Activated naive CD8-positive, alpha-beta T cell treated with anti-CD3 and anti-CD28 coated beads, Interleukin-2, amount 50 U/mL, for 24 hours (primary cell): ENCODE data around the gene MILR1.
"Not testable (repeated sequence)": the region's sequence is repeated elsewhere in the genome, so short reads cannot be mapped to it uniquely, and the experiment has no call there.

ENCODE experiments used
- ATAC-seq: fragments of 150-1000 bp; cut with Tn5 transposase; one replicate; pipeline ENCODE4 v1.10.0; 2021
- DNase-seq: peaks from one replicate; pipeline ENCODE4 v3.0.0; 2021
- H3K27ac Mint-ChIP-seq: one replicate; pipeline ENCODE4 v1.8.0; 2021; ENCODE audit warnings: mild to moderate bottlenecking, mixed read lengths
- H3K27me3 Mint-ChIP-seq: one replicate; pipeline ENCODE4 v1.8.0; 2021; ENCODE audit warnings: mixed read lengths
- H3K36me3 Mint-ChIP-seq: one replicate; pipeline ENCODE4 v1.8.0; 2021; ENCODE audit warnings: low read depth, mixed read lengths
- H3K4me1 Mint-ChIP-seq: one replicate; pipeline ENCODE4 v1.8.0; 2021; ENCODE audit warnings: mixed read lengths
- H3K4me3 Mint-ChIP-seq: one replicate; pipeline ENCODE4 v1.8.0; 2021; ENCODE audit warnings: mild to moderate bottlenecking, moderate library complexity, mixed read lengths
- H3K9me3 Mint-ChIP-seq: one replicate; pipeline ENCODE4 v1.8.0; 2021; ENCODE audit warnings: mixed read lengths

MILR1 gene

DNA sequence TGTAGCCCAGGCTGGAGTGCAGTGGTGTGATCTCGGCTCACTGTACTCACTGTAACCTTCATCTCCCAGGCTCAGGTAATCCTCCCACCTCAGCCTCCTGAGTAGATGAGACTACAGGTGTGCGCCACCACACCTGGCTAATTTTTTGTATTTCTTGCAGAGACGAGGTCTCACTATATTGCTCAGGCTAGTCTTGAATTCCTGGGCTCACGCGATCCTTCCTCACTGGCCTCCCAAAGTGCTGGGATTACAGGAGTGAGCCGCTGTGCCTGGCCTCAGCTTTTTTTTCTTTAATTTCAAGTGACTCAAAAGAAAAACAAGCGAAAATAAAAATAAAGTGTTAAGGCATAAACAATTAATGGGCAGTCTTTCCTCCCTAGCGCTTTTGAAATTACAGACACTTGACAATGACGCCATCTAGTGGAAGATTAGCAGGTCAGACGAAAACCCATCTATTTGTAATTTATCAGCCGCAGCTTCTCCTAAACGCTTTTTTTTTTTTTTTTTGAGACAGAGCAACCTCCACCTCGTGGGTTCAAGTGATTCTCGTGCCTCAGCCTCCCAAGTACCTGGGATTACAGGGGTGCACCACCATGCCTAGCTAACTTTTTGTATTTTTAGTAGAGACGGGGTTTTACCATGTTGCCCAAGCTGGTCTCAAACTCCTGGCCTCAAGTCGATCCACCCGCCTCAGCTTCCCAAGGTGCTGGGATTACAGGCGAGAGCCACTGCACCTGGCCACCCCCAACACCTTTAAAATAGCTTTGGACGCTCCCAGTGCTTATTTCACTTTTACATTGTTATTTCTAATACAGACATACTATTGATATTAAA, 30.2 kb upstream of the MILR1 start:
- Mint-ChIP-seq H3K27me3 (no peaks in the 10 kb centered on the region), H3K4me1 (peaks cover under 1% of the 10 kb centered on the region), H3K9me3 (no peaks in the 10 kb centered on the region), H3K4me3 (no peak overlapping the region), H3K27ac (no peak overlapping the region), H3K36me3 (no peaks in the 10 kb centered on the region)
- no peak for DNase-seq
- no peak for ATAC-seq

DNA sequence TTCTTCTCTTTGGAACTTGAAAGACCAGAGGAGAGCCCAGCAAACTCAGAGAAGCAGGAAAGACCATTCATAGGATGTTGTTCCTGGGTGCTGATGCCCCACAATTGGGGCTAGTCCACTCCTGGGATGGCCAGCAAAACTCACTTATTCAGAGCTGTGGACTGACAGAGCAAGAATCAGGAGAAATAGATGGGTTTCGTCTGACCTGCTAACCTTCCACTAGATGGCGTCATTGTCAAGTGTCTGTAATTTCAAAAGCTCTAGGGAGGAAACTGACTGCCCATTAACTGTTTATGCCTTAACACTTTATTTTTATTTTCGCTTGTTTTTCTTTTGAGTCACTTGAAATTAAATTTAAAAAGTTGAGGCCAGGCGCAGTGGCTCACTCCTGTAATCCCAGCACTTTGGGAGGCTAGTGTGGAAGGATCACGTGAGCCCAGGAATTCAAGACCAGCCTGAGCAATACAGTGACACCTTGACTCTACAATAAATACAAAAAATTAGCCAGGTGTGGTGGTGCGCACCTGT, 28.7 kb upstream of the MILR1 start:
- DNase-seq (no peak), ATAC-seq (peak; percentile 75)
- H3K4me3 Mint-ChIP-seq = no peak overlapping the region
- no peaks in the 10 kb centered on the region for H3K27me3 Mint-ChIP-seq
- H3K9me3 Mint-ChIP-seq = no peaks in the 10 kb centered on the region
- H3K36me3 Mint-ChIP-seq = no peaks in the 10 kb centered on the region
- no peak overlapping the region for H3K27ac Mint-ChIP-seq
- H3K4me1 Mint-ChIP-seq = no peaks in the 10 kb centered on the region

- H3K4me1 Mint-ChIP-seq, ATAC-seq: not testable (repeated sequence)
These were observed 26.8 kb upstream of the MILR1 start for GRCh38 chr17:64422121-64422520.

GRCh38 chr17:64423881-64424280, 25.0 kb upstream of the MILR1 start:
- no peak for ATAC-seq
- H3K4me1 Mint-ChIP-seq = no peaks in the 10 kb centered on the region
- DNase-seq = no peak
- no peak overlapping the region for H3K27ac Mint-ChIP-seq
- no peaks in the 10 kb centered on the region for H3K9me3 Mint-ChIP-seq
- no peak overlapping the region for H3K4me3 Mint-ChIP-seq
- no peaks in the 10 kb centered on the region for H3K27me3 Mint-ChIP-seq
- H3K36me3 Mint-ChIP-seq = no peaks in the 10 kb centered on the region

More at GRCh38 chr17:64422121-64422520, 26.8 kb upstream of the MILR1 start:
- not testable (repeated sequence) for DNase-seq, H3K27me3 Mint-ChIP-seq, H3K9me3 Mint-ChIP-seq, H3K27ac Mint-ChIP-seq, H3K4me3 Mint-ChIP-seq, H3K36me3 Mint-ChIP-seq

DNA sequence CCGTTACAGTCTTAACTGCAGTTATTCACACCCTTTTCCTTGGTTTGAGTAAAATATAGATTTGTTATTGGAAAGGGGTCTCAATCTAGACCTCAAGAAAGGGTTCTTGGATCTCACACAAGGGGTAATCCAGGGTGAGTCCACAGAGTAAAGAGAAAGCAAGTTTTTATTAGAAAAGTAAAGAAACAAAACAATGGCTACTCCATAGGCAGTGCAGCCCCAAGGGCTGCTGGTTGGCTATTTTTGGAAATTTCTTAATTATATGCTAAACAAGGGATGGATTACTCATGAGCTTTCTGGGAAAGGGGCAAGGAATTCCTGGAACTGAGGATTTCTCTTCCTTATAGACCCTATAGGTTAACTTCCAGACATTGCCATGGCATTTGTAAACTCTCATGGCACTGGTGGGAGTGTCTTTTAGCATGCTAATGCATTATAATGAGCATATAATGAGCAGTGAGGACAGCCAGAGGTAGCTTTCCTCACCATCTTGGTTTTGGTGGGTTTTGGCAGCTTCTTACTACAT, 24.5 kb upstream of the MILR1 start:
- Mint-ChIP-seq H3K9me3 (no peaks in the 10 kb centered on the region), H3K4me3 (no peak overlapping the region), H3K4me1 (no peaks in the 10 kb centered on the region), H3K27ac (no peak overlapping the region), H3K27me3 (no peaks in the 10 kb centered on the region), H3K36me3 (no peaks in the 10 kb centered on the region)
- ATAC-seq (no peak), DNase-seq (no peak)

GRCh38 chr17:64425191-64425590, 23.7 kb upstream of the MILR1 start:
- no peaks in the 10 kb centered on the region for H3K9me3 Mint-ChIP-seq
- no peak for DNase-seq
- ATAC-seq = no peak
- H3K4me3 Mint-ChIP-seq = no peak overlapping the region
- H3K27me3 Mint-ChIP-seq = no peaks in the 10 kb centered on the region
- no peaks in the 10 kb centered on the region for H3K36me3 Mint-ChIP-seq
- H3K27ac Mint-ChIP-seq = no peak overlapping the region
- H3K4me1 Mint-ChIP-seq = no peaks in the 10 kb centered on the region

- no peaks in the 10 kb centered on the region for H3K9me3 Mint-ChIP-seq
- H3K4me1 Mint-ChIP-seq = no peaks in the 10 kb centered on the region
- no peaks in the 10 kb centered on the region for H3K36me3 Mint-ChIP-seq
- H3K27me3 Mint-ChIP-seq = no peaks in the 10 kb centered on the region
- no peak for DNase-seq
- no peak overlapping the region for H3K4me3 Mint-ChIP-seq
- no peak overlapping the region for H3K27ac Mint-ChIP-seq
- ATAC-seq = no peak
These were observed 22.3 kb upstream of the MILR1 start for GRCh38 chr17:64426596-64426995.

- H3K27me3 Mint-ChIP-seq = no peaks in the 10 kb centered on the region
These were observed 20.5 kb upstream of the MILR1 start for GRCh38 chr17:64428406-64428805.

GRCh38 chr17:64430036-64430435, 18.9 kb upstream of the MILR1 start:
- not testable (repeated sequence) for DNase-seq, H3K36me3 Mint-ChIP-seq, H3K4me1 Mint-ChIP-seq, H3K4me3 Mint-ChIP-seq, H3K27ac Mint-ChIP-seq, H3K27me3 Mint-ChIP-seq, H3K9me3 Mint-ChIP-seq, ATAC-seq

More at GRCh38 chr17:64428406-64428805, 20.5 kb upstream of the MILR1 start:
- DNase-seq = no peak
- H3K4me3 Mint-ChIP-seq = no peak overlapping the region
- no peaks in the 10 kb centered on the region for H3K9me3 Mint-ChIP-seq
- no peaks in the 10 kb centered on the region for H3K4me1 Mint-ChIP-seq
- no peak overlapping the region for H3K27ac Mint-ChIP-seq
- H3K36me3 Mint-ChIP-seq = no peaks in the 10 kb centered on the region
- ATAC-seq = no peak

DNA sequence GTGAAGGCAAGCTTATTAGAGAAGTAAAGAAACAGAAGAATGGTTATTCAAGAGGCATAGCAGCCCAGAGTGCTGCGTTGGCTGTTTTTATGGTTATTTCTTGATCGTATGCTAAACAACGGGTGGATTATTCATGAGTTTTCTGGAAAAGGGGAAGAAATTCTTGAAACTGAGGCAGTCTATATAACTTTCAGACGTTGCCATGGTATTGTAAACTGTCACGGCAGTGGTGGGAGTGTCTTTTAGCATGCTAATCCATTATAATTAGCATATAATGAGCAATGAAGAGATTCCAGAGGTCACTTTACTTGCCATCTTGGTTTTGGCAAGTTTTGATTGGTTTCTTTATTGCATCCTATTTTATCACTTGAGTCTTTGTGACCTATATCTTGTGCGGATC, 17.4 kb upstream of the MILR1 start:
- Mint-ChIP-seq H3K4me1 (no peaks in the 10 kb centered on the region), H3K9me3 (no peaks in the 10 kb centered on the region), H3K4me3 (no peak overlapping the region), H3K27me3 (no peaks in the 10 kb centered on the region), H3K36me3 (peaks cover 2% of the 10 kb centered on the region), H3K27ac (no peak overlapping the region)
- ATAC-seq (no peak), DNase-seq (no peak)

- no peak for DNase-seq
- H3K4me1 Mint-ChIP-seq = peaks cover 21% of the 10 kb centered on the region
- H3K36me3 Mint-ChIP-seq = peaks cover 22% of the 10 kb centered on the region
- ATAC-seq = no peak
- peaks cover 24% of the 10 kb centered on the region for H3K9me3 Mint-ChIP-seq
- no peaks in the 10 kb centered on the region for H3K27me3 Mint-ChIP-seq
- H3K4me3 Mint-ChIP-seq = no peak overlapping the region
- no peak overlapping the region for H3K27ac Mint-ChIP-seq
These were observed 10.9 kb upstream of the MILR1 start for GRCh38 chr17:64437944-64438525.

- not testable (repeated sequence) for H3K4me3 Mint-ChIP-seq, ATAC-seq, H3K27me3 Mint-ChIP-seq, DNase-seq, H3K27ac Mint-ChIP-seq
- Mint-ChIP-seq H3K9me3 (peaks cover 24% of the 10 kb centered on the region), H3K36me3 (peaks cover 20% of the 10 kb centered on the region), H3K4me1 (peaks cover 21% of the 10 kb centered on the region)
These were observed 9.4 kb upstream of the MILR1 start for GRCh38 chr17:64439521-64439920.

DNA sequence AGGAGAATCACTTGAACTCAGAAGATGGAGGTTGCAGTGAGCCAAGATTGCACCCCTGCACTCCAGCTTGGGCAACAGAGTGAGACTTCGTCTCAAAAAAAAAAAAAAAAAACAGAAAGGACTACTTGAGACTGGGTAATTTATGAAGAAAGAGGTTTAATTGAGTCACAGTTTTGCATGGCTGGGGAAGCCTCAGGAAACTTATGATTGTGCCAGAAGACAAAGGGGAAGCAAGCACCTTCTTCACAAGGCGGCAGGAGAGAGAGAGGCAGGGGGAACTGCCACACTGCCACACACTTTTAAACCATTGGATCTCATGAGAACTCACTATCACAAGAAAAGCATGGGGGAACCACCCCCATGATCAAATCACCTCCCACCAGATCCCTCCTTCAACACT, 9.0 kb upstream of the MILR1 start:
- H3K9me3 Mint-ChIP-seq = peaks cover 24% of the 10 kb centered on the region
- DNase-seq (no peak), ATAC-seq (no peak)
- no peak overlapping the region for H3K4me3 Mint-ChIP-seq
- H3K27ac Mint-ChIP-seq = no peak overlapping the region
- peaks cover 20% of the 10 kb centered on the region for H3K36me3 Mint-ChIP-seq
- peaks cover 21% of the 10 kb centered on the region for H3K4me1 Mint-ChIP-seq
- no peaks in the 10 kb centered on the region for H3K27me3 Mint-ChIP-seq

DNA sequence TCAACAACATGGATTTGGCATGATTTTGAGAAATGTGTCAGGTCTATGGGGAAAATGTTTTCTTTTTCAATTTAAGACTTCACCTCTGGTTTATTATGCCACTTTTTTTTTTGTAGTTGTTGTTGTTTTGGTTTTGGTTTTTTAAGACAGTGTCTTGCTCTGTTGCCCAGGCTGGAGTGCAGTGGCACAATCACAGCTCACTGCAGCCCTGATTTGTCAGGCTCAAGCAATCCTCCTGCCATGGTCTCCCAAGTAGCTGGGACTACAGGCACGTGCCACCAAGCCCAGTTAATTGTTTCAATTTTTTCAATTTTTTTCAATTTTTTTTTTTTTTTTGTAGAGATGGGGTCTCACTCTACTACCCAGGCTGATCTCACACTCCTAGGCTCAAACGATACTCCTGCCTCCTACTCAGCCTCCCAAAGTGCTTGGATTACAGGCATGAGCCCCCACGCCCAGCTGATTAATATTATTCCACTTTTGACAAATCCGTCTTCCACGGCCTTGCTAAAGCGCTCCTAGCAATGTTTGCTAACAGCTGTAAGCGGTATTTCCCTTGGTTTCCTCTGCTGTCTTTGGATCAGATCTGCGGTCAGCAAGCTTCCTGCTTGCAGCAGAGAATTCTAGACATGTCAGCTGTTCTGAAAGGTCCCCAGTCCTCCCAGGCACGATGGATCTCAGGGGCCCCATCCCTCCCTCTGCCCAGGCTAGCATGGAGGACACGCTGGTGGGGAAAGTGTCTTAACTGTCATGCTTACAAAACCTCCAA, 7.0 kb upstream of the MILR1 start:
- peaks cover 22% of the 10 kb centered on the region for H3K9me3 Mint-ChIP-seq
- H3K36me3 Mint-ChIP-seq = peaks cover 20% of the 10 kb centered on the region
- ATAC-seq (peak; percentile 24), DNase-seq (no peak)
- H3K27ac Mint-ChIP-seq = peak overlapping the region; percentile 76
- H3K4me3 Mint-ChIP-seq = peak overlapping the region; percentile 12
- H3K4me1 Mint-ChIP-seq = peaks cover 21% of the 10 kb centered on the region
- H3K27me3 Mint-ChIP-seq = no peaks in the 10 kb centered on the region
